ENCODE results near the gene PPFIBP2. TPM values are rescaled to one million over a fixed set of nuclear protein-coding genes. Genes with fewer than 3 reads are reported as not detected.

The PPFIBP2 gene
- polyA plus RNA-seq, 10 donors = 35.3 to 76.8 (median 45.7) TPM

- no peak for DNase-seq
These were observed 83.8 kb downstream of the PPFIBP2 start for GRCh38 chr11:7597620-7598019.

GRCh38 chr11:7599209-7599608 lies 85.4 kb downstream of the PPFIBP2 start:
- no peak for DNase-seq

- no peak for DNase-seq
These were observed 86.5 kb downstream of the PPFIBP2 start for GRCh38 chr11:7600205-7600775.

- DNase-seq = no peak
These were observed 89.4 kb downstream of the PPFIBP2 start for GRCh38 chr11:7603031-7603781.

GRCh38 chr11:7604331-7604955 lies 90.6 kb downstream of the PPFIBP2 start:
- DNase-seq = no peak

- DNase-seq = no peak
These were observed 91.6 kb downstream of the PPFIBP2 start for GRCh38 chr11:7605186-7605943.

- no peak for DNase-seq
These were observed 92.7 kb downstream of the PPFIBP2 start for GRCh38 chr11:7606496-7606895.

GRCh38 chr11:7609015-7609414 lies 95.2 kb downstream of the PPFIBP2 start:
- DNase-seq = no peak

- no peak for DNase-seq
These were observed 95.7 kb downstream of the PPFIBP2 start for GRCh38 chr11:7609521-7609920.

- no peak for DNase-seq
These were observed 96.6 kb downstream of the PPFIBP2 start for GRCh38 chr11:7610393-7610792.

GRCh38 chr11:7611411-7611810 lies 97.6 kb downstream of the PPFIBP2 start:
- DNase-seq = no peak

GRCh38 chr11:7612056-7612660 lies 98.4 kb downstream of the PPFIBP2 start:
- no peak for DNase-seq

- no peak for DNase-seq
These were observed 99.0 kb downstream of the PPFIBP2 start for GRCh38 chr11:7612661-7613393.

GRCh38 chr11:7613394-7613720 lies 99.6 kb downstream of the PPFIBP2 start:
- no peak for DNase-seq

- no peak for DNase-seq
These were observed 100.9 kb downstream of the PPFIBP2 start for GRCh38 chr11:7614656-7615055.

GRCh38 chr11:7617032-7617431 lies 103.2 kb downstream of the PPFIBP2 start:
- no peak for DNase-seq

- no peak for DNase-seq
These were observed 105.5 kb downstream of the PPFIBP2 start for GRCh38 chr11:7619322-7619721.

GRCh38 chr11:7621090-7621489 lies 107.3 kb downstream of the PPFIBP2 start:
- DNase-seq = no peak

GRCh38 chr11:7621554-7621953 lies 107.8 kb downstream of the PPFIBP2 start:
- no peak for DNase-seq

- no peak for DNase-seq
These were observed 108.9 kb downstream of the PPFIBP2 start for GRCh38 chr11:7622721-7623120.

- DNase-seq = no peak
These were observed 114.9 kb downstream of the PPFIBP2 start for GRCh38 chr11:7628660-7629059.

- no peak for DNase-seq
These were observed 116.2 kb downstream of the PPFIBP2 start for GRCh38 chr11:7630002-7630401.

All from muscle of back (tissue), 11 donors.